Keratinocyte (primary cell): ENCODE data around the gene ZNF839.

ENCODE experiments used
- CTCF ChIP-seq, 3 experiments: IDR thresholded peaks in 1 of 3; conservative IDR thresholded peaks in 1 of 3; optimal IDR thresholded peaks in 1 of 3; 2 replicates in 2 of 3; 3 replicates in 1 of 3; pipeline versions ENCODE3 to v1.5.1; 2011; ENCODE audit warnings: low read length in 3 of 3, mild to moderate bottlenecking in 3 of 3, moderate library complexity in 2 of 3, control low read depth in 1 of 3, inconsistent platforms in 1 of 3; ENCODE audit not compliant: insufficient read depth in 2 of 3; ENCODE audit errors: extremely low read depth in 1 of 3
- EZH2 ChIP-seq: IDR thresholded peaks from one replicate; pipeline ENCODE4 v1.6.1; 2012; ENCODE audit warnings: inconsistent platforms, mild to moderate bottlenecking, low read length, moderate library complexity

GRCh38 chr14:102330806-102331205, 11.3 kb downstream of the ZNF839 start:
- no peak for TF ChIP-seq CTCF (optimal IDR thresholded peaks at IDR 0.05 in 1 of 3, IDR thresholded peaks at IDR 0.05 in 1 of 3, conservative IDR thresholded peaks at IDR 0.05 in 1 of 3; ENCODE audit: extremely low read depth in 1 of 3, insufficient read depth in 2 of 3, low read length in 3 of 3)
- no peak for TF ChIP-seq EZH2
